ENCODE measurements around the gene CRB2. TPM values are rescaled to one million over a fixed set of nuclear protein-coding genes. Genes with fewer than 3 reads are reported as not detected.

The CRB2 gene
- total RNA-seq, 2 experiments from 2014 or later, result not detected

GRCh38 chr9:123350590-123351310 is 5.2 kb upstream of the CRB2 start:
- no peak overlapping the region for H3K4me3 ChIP-seq (ENCODE audit: low read length)
- H3K4me1 Mint-ChIP-seq (ENCODE audit: low read depth), result peaks cover 5% of the 10 kb centered on the region
- ChIA-PET POLR2A (interaction anchor here (0.7 to 1.8 kb wide), 2 partner anchors 11 to 270 kb away, joined by 5 to 7 read pairs; no protein-coding TSS in a partner anchor), CTCF (interaction anchor here (0.7 to 2.4 kb wide), 18 partner anchors 11 to 331 kb away, joined by 3 to 13 read pairs (median 4); no protein-coding TSS in a partner anchor)
- no peaks in the 10 kb centered on the region for H3K27me3 ChIP-seq (ENCODE audit: control insufficient read depth in 1 of 2, insufficient read depth in 2 of 2, low read length in 2 of 2)
- no peak overlapping the region for H3K27ac ChIP-seq (ENCODE audit: low read depth in 1 of 2, low read length in 2 of 2)
- ATAC-seq (ENCODE audit: poor library complexity) (no peak), DNase-seq (no peak)
- H3K4me1 ChIP-seq (ENCODE audit: insufficient read depth, low read length), result peaks cover 12% of the 10 kb centered on the region
- TF ChIP-seq CTCF (IDR thresholded peaks at IDR 0.05), result no peak
- H3K36me3 ChIP-seq (ENCODE audit: insufficient read depth, low read length), result no peaks in the 10 kb centered on the region
- no peaks in the 10 kb centered on the region for H3K36me3 Mint-ChIP-seq (ENCODE audit: low read depth)
- no peaks in the 10 kb centered on the region for H3K27me3 Mint-ChIP-seq
- H3K4me3 Mint-ChIP-seq, result no peak overlapping the region
- H3K9me3 Mint-ChIP-seq, result no peaks in the 10 kb centered on the region
- no peak overlapping the region for H3K27ac Mint-ChIP-seq
- intact Hi-C loops (cut with DNase I, micrococcal nuclease), result loop anchor here (1.0 to 10.0 kb wide), 6 partner anchors 248 to 888 kb away; no protein-coding TSS in a partner anchor
- no peaks in the 10 kb centered on the region for H3K9me3 ChIP-seq (ENCODE audit: control insufficient read depth in 1 of 2, insufficient read depth in 1 of 2, low read length in 2 of 2)

DNA sequence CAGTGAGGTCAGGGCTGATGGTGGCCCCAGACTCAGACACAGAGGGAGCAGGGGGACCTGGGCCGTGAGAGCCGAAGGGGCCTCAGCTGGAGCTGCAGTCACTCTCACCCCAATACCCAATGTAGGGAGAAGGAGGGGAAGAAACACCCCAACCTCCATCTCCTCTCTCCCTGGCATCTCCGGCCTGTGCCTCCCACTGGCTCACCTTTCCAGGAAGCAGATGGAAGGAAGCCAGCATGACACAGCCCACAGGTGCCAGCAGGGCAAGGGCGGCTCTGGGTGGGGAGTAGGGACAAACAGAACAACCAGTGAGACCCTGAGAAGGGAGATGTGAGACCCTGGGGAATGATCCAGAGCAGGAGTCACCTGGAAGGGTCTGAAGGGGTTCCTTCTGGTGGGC is 3.0 kb upstream of the CRB2 start:
- intact Hi-C loops (cut with DNase I, micrococcal nuclease), result loop anchor here (5.0 to 10.0 kb wide), 5 partner anchors 251 to 891 kb away; no protein-coding TSS in a partner anchor
- Mint-ChIP-seq H3K27me3 (no peaks in the 10 kb centered on the region), H3K4me1 (ENCODE audit: low read depth) (peaks cover 5% of the 10 kb centered on the region), H3K4me3 (no peak overlapping the region), H3K36me3 (ENCODE audit: low read depth) (no peaks in the 10 kb centered on the region), H3K9me3 (no peaks in the 10 kb centered on the region), H3K27ac (no peak overlapping the region)
- ChIA-PET POLR2A (no interaction called here), CTCF (no interaction called here)
- no peaks in the 10 kb centered on the region for H3K27me3 ChIP-seq (ENCODE audit: control insufficient read depth in 1 of 2, insufficient read depth in 2 of 2, low read length in 2 of 2)
- no peaks in the 10 kb centered on the region for H3K9me3 ChIP-seq (ENCODE audit: control insufficient read depth in 1 of 2, insufficient read depth in 1 of 2, low read length in 2 of 2)
- no peak for ATAC-seq (ENCODE audit: poor library complexity)
- no peak for DNase-seq
- no peaks in the 10 kb centered on the region for H3K36me3 ChIP-seq (ENCODE audit: insufficient read depth, low read length)
- H3K4me3 ChIP-seq (ENCODE audit: low read length), result no peak overlapping the region
- no peak for TF ChIP-seq CTCF (IDR thresholded peaks at IDR 0.05)
- peaks cover 12% of the 10 kb centered on the region for H3K4me1 ChIP-seq (ENCODE audit: insufficient read depth, low read length)
- no peak overlapping the region for H3K27ac ChIP-seq (ENCODE audit: low read depth in 1 of 2, low read length in 2 of 2)

GRCh38 chr9:123353984-123354591 is 1.9 kb upstream of the CRB2 start:
- POLR2A ChIA-PET, result interaction anchor here (0.7 kb wide), 1 partner anchor 281 kb away, joined by 3 read pairs; no protein-coding TSS in a partner anchor

More at GRCh38 chr9:123353984-123354591, 1.9 kb upstream of the CRB2 start:
- Histone ChIP-seq H3K27ac (ENCODE audit: low read depth in 1 of 2, low read length in 2 of 2) (no peak overlapping the region), H3K4me1 (ENCODE audit: insufficient read depth, low read length) (peaks cover 23% of the 10 kb centered on the region), H3K36me3 (ENCODE audit: insufficient read depth, low read length) (no peaks in the 10 kb centered on the region), H3K4me3 (ENCODE audit: low read length) (no peak overlapping the region), H3K9me3 (ENCODE audit: control insufficient read depth in 1 of 2, insufficient read depth in 1 of 2, low read length in 2 of 2) (no peaks in the 10 kb centered on the region), H3K27me3 (ENCODE audit: control insufficient read depth in 1 of 2, insufficient read depth in 2 of 2, low read length in 2 of 2) (no peaks in the 10 kb centered on the region)
- ATAC-seq (ENCODE audit: poor library complexity), result peak; percentile 63
- CTCF ChIA-PET, result no interaction called here
- intact Hi-C loops (cut with DNase I, micrococcal nuclease), result loop anchor here (1.0 to 10.0 kb wide), 6 partner anchors 31 to 892 kb away; no protein-coding TSS in a partner anchor
- Mint-ChIP-seq H3K27ac (no peak overlapping the region), H3K36me3 (ENCODE audit: low read depth) (no peaks in the 10 kb centered on the region), H3K27me3 (no peaks in the 10 kb centered on the region), H3K9me3 (no peaks in the 10 kb centered on the region), H3K4me1 (ENCODE audit: low read depth) (peaks cover 11% of the 10 kb centered on the region), H3K4me3 (no peak overlapping the region)
- DNase-seq, result peak; percentile 19 to 68 (median 41)
- TF ChIP-seq CTCF (IDR thresholded peaks at IDR 0.05), result peak; percentile 81
